Neutrophil (primary cell): ENCODE measurements around the gene ZNF581.

ENCODE experiments used
- H3K27ac ChIP-seq: fragments of 200-600 bp; sonication (generic); 2 replicates; pipeline ENCODE4 v1.5.1; 2016; ENCODE audit warnings: mild to moderate bottlenecking, moderate library complexity
- H3K27me3 ChIP-seq: fragments of 200-600 bp; sonication (generic); 2 replicates; pipeline ENCODE4 v1.6.0; 2016; ENCODE audit warnings: mild to moderate bottlenecking
- H3K36me3 ChIP-seq: fragments of 200-600 bp; sonication (generic); 2 replicates; pipeline ENCODE4 v1.5.1; 2017
- H3K4me1 ChIP-seq, 2 experiments: fragments of 200-600 bp in 1 of 2; sonication (generic) in 1 of 2; 1 replicate in 1 of 2; 2 replicates in 1 of 2; pipeline versions ENCODE4 v1.5.1 to v1.6.1; 2013 to 2016; ENCODE audit warnings: low read depth in 1 of 2, low read length in 1 of 2, mild to moderate bottlenecking in 1 of 2, moderate library complexity in 1 of 2; ENCODE audit not compliant: control insufficient read depth in 1 of 2, insufficient read depth in 1 of 2
- H3K4me3 ChIP-seq, 2 experiments: fragments of 200-600 bp in 1 of 2; sonication (generic) in 1 of 2; 1 replicate in 1 of 2; 2 replicates in 1 of 2; pipeline ENCODE4 v1.5.1; 2013 to 2016; ENCODE audit warnings: low read depth in 1 of 2, low read length in 1 of 2, mild to moderate bottlenecking in 1 of 2, moderate library complexity in 1 of 2
- H3K9me3 ChIP-seq: fragments of 200-600 bp; sonication (generic); 2 replicates; pipeline ENCODE4 v1.5.1; 2016
- TF ChIP-seq, protein P1 (sequence below): fragments of 200-600 bp; sonication (generic); IDR thresholded peaks from 2 replicates; pipeline ENCODE4 v1.5.1; 2016; ENCODE audit warnings: antibody characterized with exemption

ZNF581 gene

DNA sequence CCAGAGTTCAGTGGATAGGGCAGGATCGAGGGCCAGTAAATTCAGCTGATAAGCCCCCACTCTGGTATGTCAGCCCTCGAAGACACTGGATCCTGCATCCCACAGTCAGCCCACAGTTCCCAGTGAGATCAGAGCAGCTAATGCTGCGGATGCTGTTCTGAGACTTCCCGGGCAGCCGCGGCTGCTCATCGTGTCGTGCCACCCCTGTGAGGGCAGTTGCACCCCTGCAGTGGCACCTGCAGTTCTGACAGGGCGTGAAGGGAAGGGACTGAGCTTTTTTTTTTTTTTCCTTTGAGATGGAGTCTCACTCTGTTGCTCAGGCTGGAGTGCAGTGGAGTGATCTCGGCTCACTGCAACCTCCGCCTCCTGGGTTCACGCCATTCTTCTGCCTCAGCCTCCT lies 24.1 kb downstream of the ZNF581 start:
- Histone ChIP-seq H3K27ac (no peak overlapping the region), H3K4me3 (no peak overlapping the region), H3K27me3 (no peaks in the 10 kb centered on the region), H3K9me3 (no peaks in the 10 kb centered on the region), H3K36me3 (peaks cover 93% of the 10 kb centered on the region), H3K4me1 (no peaks in the 10 kb centered on the region)
- TF ChIP-seq, protein P1, sequence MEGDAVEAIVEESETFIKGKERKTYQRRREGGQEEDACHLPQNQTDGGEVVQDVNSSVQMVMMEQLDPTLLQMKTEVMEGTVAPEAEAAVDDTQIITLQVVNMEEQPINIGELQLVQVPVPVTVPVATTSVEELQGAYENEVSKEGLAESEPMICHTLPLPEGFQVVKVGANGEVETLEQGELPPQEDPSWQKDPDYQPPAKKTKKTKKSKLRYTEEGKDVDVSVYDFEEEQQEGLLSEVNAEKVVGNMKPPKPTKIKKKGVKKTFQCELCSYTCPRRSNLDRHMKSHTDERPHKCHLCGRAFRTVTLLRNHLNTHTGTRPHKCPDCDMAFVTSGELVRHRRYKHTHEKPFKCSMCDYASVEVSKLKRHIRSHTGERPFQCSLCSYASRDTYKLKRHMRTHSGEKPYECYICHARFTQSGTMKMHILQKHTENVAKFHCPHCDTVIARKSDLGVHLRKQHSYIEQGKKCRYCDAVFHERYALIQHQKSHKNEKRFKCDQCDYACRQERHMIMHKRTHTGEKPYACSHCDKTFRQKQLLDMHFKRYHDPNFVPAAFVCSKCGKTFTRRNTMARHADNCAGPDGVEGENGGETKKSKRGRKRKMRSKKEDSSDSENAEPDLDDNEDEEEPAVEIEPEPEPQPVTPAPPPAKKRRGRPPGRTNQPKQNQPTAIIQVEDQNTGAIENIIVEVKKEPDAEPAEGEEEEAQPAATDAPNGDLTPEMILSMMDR: no peak

DNA sequence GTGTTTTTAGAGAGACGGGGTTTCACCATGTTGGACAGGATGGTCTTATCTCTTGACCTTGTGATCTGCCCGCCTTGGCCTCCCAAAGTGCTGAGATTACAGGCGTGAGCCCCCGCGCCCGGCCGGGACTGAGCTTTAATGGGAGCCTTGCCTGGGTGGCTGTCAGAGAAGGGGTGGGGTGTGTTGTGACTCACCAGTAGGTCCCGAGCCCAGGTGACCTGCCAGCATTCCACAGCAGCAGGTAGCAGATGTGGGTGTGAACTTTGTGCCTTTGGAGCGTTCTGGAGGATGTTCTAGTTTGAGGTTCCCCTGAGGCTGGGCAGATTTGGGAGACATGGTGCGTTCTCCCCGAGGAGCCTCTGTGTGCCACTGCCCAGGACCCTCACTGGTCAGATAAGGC lies 24.5 kb downstream of the ZNF581 start:
- Histone ChIP-seq H3K27ac (no peak overlapping the region), H3K4me1 (no peaks in the 10 kb centered on the region), H3K9me3 (no peaks in the 10 kb centered on the region), H3K4me3 (no peak overlapping the region), H3K36me3 (peaks cover 89% of the 10 kb centered on the region), H3K27me3 (no peaks in the 10 kb centered on the region)
- TF ChIP-seq, protein P1: no peak

DNA sequence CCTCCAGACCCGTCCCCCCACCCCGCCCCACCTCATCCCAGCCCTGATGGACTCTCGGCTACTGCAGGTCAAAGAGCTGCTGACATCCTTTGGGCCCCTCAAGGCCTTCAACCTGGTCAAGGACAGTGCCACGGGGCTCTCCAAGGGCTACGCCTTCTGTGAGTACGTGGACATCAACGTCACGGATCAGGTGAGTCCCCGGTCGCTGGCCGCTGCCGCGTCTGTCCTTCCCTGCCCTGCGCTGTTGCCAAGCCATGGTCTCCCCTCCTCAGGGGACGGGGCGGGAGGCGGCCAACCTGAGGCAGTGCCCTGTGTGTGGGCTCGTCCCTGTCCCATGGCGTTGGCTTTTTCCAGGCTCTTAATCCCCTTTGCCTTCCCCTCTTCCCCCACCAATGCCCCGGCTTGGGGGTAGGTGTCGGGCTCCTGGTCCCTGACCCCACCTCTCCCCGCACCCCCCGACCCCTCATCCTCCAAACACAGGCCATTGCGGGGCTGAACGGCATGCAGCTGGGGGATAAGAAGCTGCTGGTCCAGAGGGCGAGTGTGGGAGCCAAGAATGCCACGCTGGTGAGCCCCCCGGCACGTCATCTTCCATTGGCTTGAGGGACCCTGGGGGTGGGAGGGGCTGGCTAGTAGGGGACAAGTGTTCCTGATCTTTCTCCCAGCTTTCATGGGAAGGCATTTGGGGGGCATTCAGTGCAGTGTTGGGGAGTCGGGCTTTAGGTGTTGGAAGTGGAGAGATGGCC lies 25.3 kb downstream of the ZNF581 start:
- Histone ChIP-seq H3K4me1 (no peaks in the 10 kb centered on the region), H3K4me3 (no peak overlapping the region), H3K27me3 (no peaks in the 10 kb centered on the region), H3K9me3 (no peaks in the 10 kb centered on the region), H3K27ac (no peak overlapping the region), H3K36me3 (peaks cover 85% of the 10 kb centered on the region)
- TF ChIP-seq, protein P1: no peak

DNA sequence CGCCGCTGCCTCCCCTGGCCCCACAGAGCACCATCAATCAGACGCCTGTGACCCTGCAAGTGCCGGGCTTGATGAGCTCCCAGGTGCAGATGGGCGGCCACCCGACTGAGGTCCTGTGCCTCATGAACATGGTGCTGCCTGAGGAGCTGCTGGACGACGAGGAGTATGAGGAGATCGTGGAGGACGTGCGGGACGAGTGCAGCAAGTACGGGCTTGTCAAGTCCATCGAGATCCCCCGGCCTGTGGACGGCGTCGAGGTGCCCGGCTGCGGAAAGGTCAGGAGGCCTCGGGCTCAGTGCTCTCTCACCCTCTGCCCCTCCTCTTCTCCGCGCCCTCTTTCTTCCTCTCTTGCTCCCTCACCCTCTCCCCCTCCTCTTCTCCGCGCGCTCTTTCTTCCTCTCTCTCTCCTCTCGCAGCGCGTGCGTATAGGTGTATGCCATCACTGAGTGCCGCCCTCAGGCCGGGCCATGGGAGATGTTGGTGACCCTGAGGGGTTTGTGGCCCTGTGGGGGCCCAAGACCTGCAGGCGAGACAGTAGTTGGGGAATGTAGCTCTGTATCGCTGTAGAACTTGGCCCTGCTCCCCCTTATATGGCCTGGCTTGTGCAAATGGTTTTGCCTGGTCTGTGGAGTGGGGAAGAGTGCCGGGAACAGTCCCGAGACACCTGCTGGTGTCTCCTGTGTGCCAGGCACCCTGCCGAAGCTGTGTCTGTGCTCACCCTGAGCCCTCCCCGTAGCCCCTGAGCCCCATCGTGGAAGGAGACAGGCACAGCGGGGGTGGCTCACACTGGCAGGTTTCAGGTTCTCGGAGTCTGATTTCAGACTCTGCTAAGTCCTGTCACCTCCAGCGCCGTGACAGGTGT lies 26.2 kb downstream of the ZNF581 start:
- Histone ChIP-seq H3K4me1 (peaks cover 4 to 6% of the 10 kb centered on the region in 2 experiments), H3K4me3 (no peak overlapping the region), H3K9me3 (no peaks in the 10 kb centered on the region), H3K27ac (no peak overlapping the region), H3K27me3 (no peaks in the 10 kb centered on the region), H3K36me3 (peaks cover 81% of the 10 kb centered on the region)
- TF ChIP-seq, protein P1: no peak

DNA sequence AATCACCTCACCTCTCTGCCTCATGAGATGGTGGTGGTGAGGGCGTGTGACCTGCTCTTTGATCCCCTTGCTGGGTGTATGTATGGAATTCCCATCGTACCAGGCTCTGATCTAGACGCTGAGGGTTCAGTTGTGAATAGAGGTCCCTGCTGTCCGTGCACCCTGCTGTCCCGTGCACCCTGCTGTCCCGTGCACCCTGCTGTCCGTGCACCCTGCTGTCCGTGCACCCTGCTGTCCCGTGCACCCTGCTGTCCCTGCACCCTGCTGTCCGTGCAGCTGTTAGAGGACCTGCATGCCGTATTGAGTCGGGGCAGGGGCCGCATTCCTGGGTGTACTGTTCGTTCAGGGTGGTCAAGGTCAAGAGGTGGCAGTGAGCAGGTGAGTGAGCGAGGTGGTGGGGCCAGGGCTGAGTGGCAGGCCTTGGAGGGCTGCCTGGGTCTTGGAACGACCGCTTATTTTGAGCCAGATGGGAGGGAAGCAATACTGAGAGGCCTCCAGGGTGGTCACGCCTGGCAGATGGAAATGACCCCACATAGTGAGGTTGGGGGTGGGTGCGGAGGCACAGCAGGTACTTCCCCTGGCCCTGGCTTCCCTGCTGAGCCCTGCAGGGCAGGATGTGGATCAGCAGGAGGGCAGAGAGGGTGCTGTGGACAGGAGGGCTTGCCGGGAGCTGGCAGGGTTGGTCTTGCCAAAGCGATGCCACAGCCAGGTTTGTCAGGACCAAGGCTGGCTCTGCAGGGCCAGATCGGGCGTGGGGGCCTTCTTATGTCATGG lies 27.0 kb downstream of the ZNF581 start:
- Histone ChIP-seq H3K27ac (no peak overlapping the region), H3K9me3 (no peaks in the 10 kb centered on the region), H3K36me3 (peaks cover 73% of the 10 kb centered on the region), H3K27me3 (no peaks in the 10 kb centered on the region), H3K4me1 (peaks cover 6 to 8% of the 10 kb centered on the region in 2 experiments), H3K4me3 (no peak overlapping the region)
- TF ChIP-seq, protein P1: no peak
